Measurements from ENCODE around the gene OR6C75.
"Not testable (repeated sequence)": the region's sequence is repeated elsewhere in the genome, so short reads cannot be mapped to it uniquely, and the experiment has no call there.

The OR6C75 gene
- long read RNA-seq, donor 1, result 0 reads
- long read RNA-seq, donor 2, result 0 reads
- long read RNA-seq, donor 3, result 0 reads
- long read RNA-seq, donor 4, result 0 reads
- long read RNA-seq, donor 5, result 0 reads
- long read RNA-seq, donor 6, result 0 reads
- long read RNA-seq, donor 7, result 0 reads
- long read RNA-seq, donor 8, result 0 reads

- no peak for DNase-seq
Observed at GRCh38 chr12:55362675-55363074, at the start of gene OR6C75. TSS of gene OR6C75 (plus strand) at chr12:55362975. CDS start at chr12:55365111, 2,136 bp downstream.

- DNase-seq, result no peak
Observed at GRCh38 chr12:55314043-55314442, 48.7 kb upstream of the OR6C75 start, which contains the start of gene OR6C1. TSS of gene OR6C1 (plus strand) at chr12:55314343. CDS start at chr12:55320600, 6,257 bp downstream.

GRCh38 chr12:55320201-55320600 lies 42.6 kb upstream of the OR6C75 start:
- no peak for DNase-seq

GRCh38 chr12:55325801-55326200 lies 37.0 kb upstream of the OR6C75 start:
- not testable (repeated sequence) for DNase-seq

- no peak for DNase-seq
Observed at GRCh38 chr12:55330446-55330845, 32.3 kb upstream of the OR6C75 start, which contains the start of gene OR6C3. TSS of gene OR6C3 (plus strand) at chr12:55330746. CDS start at chr12:55331701, 955 bp downstream.

- no peak for DNase-seq
Observed at GRCh38 chr12:55336002-55336401, 26.8 kb upstream of the OR6C75 start.

- DNase-seq, result not testable (repeated sequence)
Observed at GRCh38 chr12:55355338-55355737, 7.4 kb upstream of the OR6C75 start.

- DNase-seq, result no peak
Observed at GRCh38 chr12:55365086-55365485, 2.3 kb downstream of the OR6C75 start.

GRCh38 chr12:55372521-55372920 lies 9.7 kb downstream of the OR6C75 start:
- no peak for DNase-seq

- DNase-seq, result no peak
Observed at GRCh38 chr12:55385891-55386290, 23.1 kb downstream of the OR6C75 start.

- DNase-seq, result no peak
Observed at GRCh38 chr12:55392032-55392795, 29.4 kb downstream of the OR6C75 start.

GRCh38 chr12:55396326-55396725 lies 33.6 kb downstream of the OR6C75 start:
- no peak for DNase-seq

- no peak for DNase-seq
Observed at GRCh38 chr12:55400229-55400628, 37.5 kb downstream of the OR6C75 start, which contains the start of gene OR6C65. TSS of gene OR6C65 (plus strand) at chr12:55400529. CDS start at chr12:55400529, 0 bp downstream.

- DNase-seq, result no peak
Observed at GRCh38 chr12:55407866-55408265, 45.1 kb downstream of the OR6C75 start.

GRCh38 chr12:55409133-55409532 lies 46.4 kb downstream of the OR6C75 start:
- DNase-seq, result not testable (repeated sequence)

GRCh38 chr12:55412138-55412537 lies 49.4 kb downstream of the OR6C75 start:
- DNase-seq, result not testable (repeated sequence)

GRCh38 chr12:55413498-55414388 lies 51.0 kb downstream of the OR6C75 start:
- not testable (repeated sequence) for DNase-seq

- peak; percentile 30 for DNase-seq
Observed at GRCh38 chr12:55414396-55414823, 51.6 kb downstream of the OR6C75 start.

- peak; percentile 8 for DNase-seq
Observed at GRCh38 chr12:55414889-55415288, 52.1 kb downstream of the OR6C75 start.

- DNase-seq, result no peak
Observed at GRCh38 chr12:55416961-55417360, 54.2 kb downstream of the OR6C75 start.

Measured in right kidney (tissue), 9 donors.